ENCODE measurements around the gene ATP2B3.
A peak's percentile ranks its signal among the peaks of the same experiment; 100 is the strongest.

The ATP2B3 gene

GRCh38 chrX:153504445-153505016, 12.9 kb upstream of the ATP2B3 start:
- Histone ChIP-seq H3K4me2 (ENCODE audit: low read length) (no peak overlapping the region), H3K79me2 (no peaks in the 10 kb centered on the region), H3K27me3 (ENCODE audit: control insufficient read depth, insufficient read depth, low read length) (no peaks in the 10 kb centered on the region), H3K4me3 (ENCODE audit: low read depth, low read length) (no peak overlapping the region), H2AFZ (no peak overlapping the region), H3K9ac (no peak overlapping the region), H3K36me3 (ENCODE audit: control insufficient read depth, insufficient read depth, low read length) (no peaks in the 10 kb centered on the region), H3K9me3 (ENCODE audit: control insufficient read depth, low read length) (no peaks in the 10 kb centered on the region), H3K4me1 (no peaks in the 10 kb centered on the region), H3K27ac (no peak overlapping the region)
- no peak for TF ChIP-seq CTCF (IDR thresholded peaks at IDR 0.05)

DNA sequence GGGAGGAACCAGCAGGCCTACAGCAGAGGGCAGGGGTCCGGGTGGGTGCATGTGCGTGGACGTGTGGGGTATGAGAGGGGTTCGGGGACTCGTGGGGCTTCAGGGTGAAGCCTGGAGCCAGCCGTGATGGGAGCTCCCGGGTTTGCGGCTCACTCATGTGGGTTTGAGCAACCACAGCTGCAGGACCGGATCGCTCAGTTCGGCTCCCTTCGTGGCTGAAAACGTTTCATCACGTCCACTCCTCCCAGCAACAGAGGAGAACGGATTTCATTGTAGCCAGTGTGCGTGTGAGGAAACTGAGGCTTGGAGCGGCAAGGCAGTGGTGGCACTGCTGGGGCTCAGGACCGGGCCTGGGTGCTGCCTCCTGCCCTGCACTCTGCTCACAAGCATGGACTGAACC, 12.1 kb upstream of the ATP2B3 start:
- Histone ChIP-seq H3K27ac (no peak overlapping the region), H2AFZ (no peak overlapping the region), H3K79me2 (no peaks in the 10 kb centered on the region), H3K9ac (no peak overlapping the region), H3K27me3 (ENCODE audit: control insufficient read depth, insufficient read depth, low read length) (no peaks in the 10 kb centered on the region), H3K4me3 (ENCODE audit: low read depth, low read length) (no peak overlapping the region), H3K4me1 (no peaks in the 10 kb centered on the region), H3K36me3 (ENCODE audit: control insufficient read depth, insufficient read depth, low read length) (no peaks in the 10 kb centered on the region), H3K4me2 (ENCODE audit: low read length) (no peak overlapping the region), H3K9me3 (ENCODE audit: control insufficient read depth, low read length) (no peaks in the 10 kb centered on the region)
- TF ChIP-seq CTCF (IDR thresholded peaks at IDR 0.05): no peak

DNA sequence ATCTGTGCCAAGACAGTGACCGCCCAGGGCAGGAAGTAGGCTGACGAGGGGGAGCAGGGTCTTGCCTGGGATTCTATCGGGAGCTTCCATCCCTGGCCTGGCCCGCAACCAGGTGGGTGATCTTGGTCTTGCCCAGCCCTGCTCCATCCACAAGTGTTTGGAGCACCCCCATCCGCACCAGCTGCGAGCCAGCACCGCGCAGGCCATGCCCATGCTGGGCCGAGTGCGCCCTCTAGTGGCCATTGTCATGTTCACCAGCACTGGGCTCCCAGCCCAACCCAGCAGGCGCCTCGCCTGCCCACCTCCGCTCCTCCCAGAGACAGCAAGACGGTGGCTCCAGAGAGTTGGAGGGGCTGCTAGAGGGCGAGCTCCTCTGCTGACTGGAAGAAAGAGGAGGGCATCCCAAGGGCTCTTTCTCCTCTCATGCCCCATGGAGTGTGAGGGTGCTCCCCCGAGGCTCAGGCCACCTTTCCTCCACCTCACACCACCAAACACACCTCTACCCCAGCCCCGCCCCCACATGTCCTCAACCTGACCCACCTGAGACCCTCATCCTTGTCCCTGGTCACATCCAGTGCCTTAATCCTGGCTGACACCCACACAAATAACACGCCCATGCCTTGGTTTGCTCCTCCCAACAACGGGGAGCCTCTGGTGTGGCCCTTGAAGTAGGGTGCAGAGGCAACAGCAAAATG, 9.8 kb upstream of the ATP2B3 start:
- Histone ChIP-seq H3K27me3 (ENCODE audit: control insufficient read depth, insufficient read depth, low read length) (no peaks in the 10 kb centered on the region), H3K4me2 (ENCODE audit: low read length) (no peak overlapping the region), H3K9me3 (ENCODE audit: control insufficient read depth, low read length) (no peaks in the 10 kb centered on the region), H3K79me2 (no peaks in the 10 kb centered on the region), H3K4me1 (no peaks in the 10 kb centered on the region), H3K27ac (no peak overlapping the region), H3K9ac (no peak overlapping the region), H3K4me3 (ENCODE audit: low read depth, low read length) (no peak overlapping the region), H2AFZ (no peak overlapping the region), H3K36me3 (ENCODE audit: control insufficient read depth, insufficient read depth, low read length) (no peaks in the 10 kb centered on the region)
- TF ChIP-seq CTCF (IDR thresholded peaks at IDR 0.05): peak; percentile 80

DNA sequence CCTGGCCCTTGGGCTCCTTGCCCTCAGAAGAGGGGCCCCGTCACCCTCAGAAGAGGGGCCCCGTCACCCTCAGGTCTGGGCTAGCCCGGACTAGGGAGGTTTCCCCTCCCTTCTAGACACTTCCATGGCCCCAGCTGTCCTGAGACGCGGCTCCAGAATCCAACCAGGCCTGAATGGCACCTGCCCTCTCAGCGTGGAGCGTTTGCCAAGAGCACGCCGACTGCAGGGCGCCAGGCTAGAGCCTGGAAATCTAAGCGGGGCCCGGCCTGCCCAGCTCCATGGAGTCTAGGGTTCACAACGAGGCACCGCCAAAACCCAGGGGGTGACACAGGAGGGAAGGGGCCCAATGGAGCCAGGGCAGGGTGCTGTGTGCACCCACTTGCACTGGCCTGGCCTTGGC, 7.8 kb upstream of the ATP2B3 start:
- no peak for TF ChIP-seq CTCF (IDR thresholded peaks at IDR 0.05)
- H2AFZ ChIP-seq: no peak overlapping the region
- H3K27ac ChIP-seq: no peak overlapping the region
- no peaks in the 10 kb centered on the region for H3K36me3 ChIP-seq (ENCODE audit: control insufficient read depth, insufficient read depth, low read length)
- H3K4me1 ChIP-seq: no peaks in the 10 kb centered on the region
- H3K4me3 ChIP-seq (ENCODE audit: low read depth, low read length): no peak overlapping the region
- no peak overlapping the region for H3K9ac ChIP-seq
- H3K27me3 ChIP-seq (ENCODE audit: control insufficient read depth, insufficient read depth, low read length): no peaks in the 10 kb centered on the region
- H3K4me2 ChIP-seq (ENCODE audit: low read length): no peak overlapping the region
- H3K9me3 ChIP-seq (ENCODE audit: control insufficient read depth, low read length): no peaks in the 10 kb centered on the region
- no peaks in the 10 kb centered on the region for H3K79me2 ChIP-seq

GRCh38 chrX:153510383-153510782, 7.1 kb upstream of the ATP2B3 start:
- Histone ChIP-seq H3K9me3 (ENCODE audit: control insufficient read depth, low read length) (no peaks in the 10 kb centered on the region), H3K79me2 (no peaks in the 10 kb centered on the region), H2AFZ (no peak overlapping the region), H3K27ac (no peak overlapping the region), H3K4me1 (no peaks in the 10 kb centered on the region), H3K4me3 (ENCODE audit: low read depth, low read length) (no peak overlapping the region), H3K36me3 (ENCODE audit: control insufficient read depth, insufficient read depth, low read length) (no peaks in the 10 kb centered on the region), H3K4me2 (ENCODE audit: low read length) (no peak overlapping the region), H3K27me3 (ENCODE audit: control insufficient read depth, insufficient read depth, low read length) (no peaks in the 10 kb centered on the region), H3K9ac (no peak overlapping the region)
- TF ChIP-seq CTCF (IDR thresholded peaks at IDR 0.05): no peak

All from parathyroid adenoma (tissue), 2 donors.